MM.1S (cell line): ENCODE data around the gene ETV6.

Experiments
- DNase-seq: peaks from one replicate; pipeline ENCODE4 v3.0.0-alpha.2; 2015
- H2AFZ ChIP-seq: fragments of 300-600 bp; sonication (generic); 2 replicates; pipeline ENCODE4 v1.6.0; 2016; ENCODE audit warnings: antibody characterized with exemption, low read length
- H3F3A ChIP-seq: fragments of 300-600 bp; sonication (generic); 2 replicates; pipeline ENCODE4 v1.6.1; 2016; ENCODE audit warnings: mild to moderate bottlenecking, antibody characterized with exemption, low read length, moderate library complexity, mixed read lengths; ENCODE audit not compliant: insufficient read depth
- H3K27ac ChIP-seq: fragments of 300-600 bp; sonication (generic); 2 replicates; pipeline ENCODE4 v1.5.1; 2016; ENCODE audit warnings: mild to moderate bottlenecking, low read length
- H3K27me3 ChIP-seq: fragments of 300-600 bp; sonication (generic); replicated peaks from 2 replicates; pipeline ENCODE4 v1.6.0; 2016; ENCODE audit warnings: low read length; ENCODE audit not compliant: insufficient read depth
- H3K36me3 ChIP-seq: fragments of 300-600 bp; sonication (generic); replicated peaks from 2 replicates; pipeline ENCODE4 v1.6.1; 2016; ENCODE audit warnings: mild to moderate bottlenecking, low read length, mixed read lengths; ENCODE audit not compliant: insufficient read depth
- H3K4me1 ChIP-seq: fragments of 300-600 bp; sonication (generic); 2 replicates; pipeline ENCODE4 v1.6.1; 2016; ENCODE audit warnings: low read length, mixed read lengths
- H3K4me2 ChIP-seq: fragments of 300-600 bp; sonication (generic); 2 replicates; pipeline ENCODE4 v1.6.0; 2016; ENCODE audit warnings: low read depth, low read length
- H3K4me3 ChIP-seq: fragments of 300-600 bp; sonication (generic); 2 replicates; pipeline ENCODE4 v1.5.1; 2016; ENCODE audit warnings: low read length, mixed read lengths
- H3K79me2 ChIP-seq: fragments of 300-600 bp; sonication (generic); 2 replicates; pipeline ENCODE4 v1.6.1; 2016; ENCODE audit warnings: mixed run types, low read length, mixed read lengths
- H3K9ac ChIP-seq: fragments of 300-600 bp; sonication (generic); 2 replicates; pipeline ENCODE4 v1.6.1; 2016; ENCODE audit warnings: low read length, mixed read lengths
- H3K9me2 ChIP-seq: fragments of 300-600 bp; sonication (generic); replicated peaks from 2 replicates; pipeline ENCODE4 v1.6.1; 2016; ENCODE audit warnings: mild to moderate bottlenecking, low read length, mixed read lengths; ENCODE audit not compliant: insufficient read depth
- H3K9me3 ChIP-seq: fragments of 300-600 bp; sonication (generic); replicated peaks from 2 replicates; pipeline ENCODE4 v1.6.1; 2016; ENCODE audit warnings: mild to moderate bottlenecking, low read length, mixed read lengths; ENCODE audit not compliant: insufficient read depth
- H4K20me1 ChIP-seq: fragments of 300-600 bp; sonication (generic); 2 replicates; pipeline ENCODE4 v1.6.1; 2016; ENCODE audit warnings: mild to moderate bottlenecking, low read length, moderate library complexity, mixed read lengths; ENCODE audit not compliant: insufficient read depth
- CTCF ChIP-seq: fragments of 300-600 bp; sonication (generic); IDR thresholded peaks from 2 replicates; pipeline ENCODE4 v1.5.1; 2016; ENCODE audit warnings: antibody characterized with exemption, low read length, mixed read lengths
- EZH2 ChIP-seq: fragments of 300-600 bp; sonication (generic); optimal IDR thresholded peaks from 2 replicates; pipeline ENCODE3; 2017; ENCODE audit warnings: low read depth, mild to moderate bottlenecking, antibody characterized with exemption, low read length, mixed read lengths
- EZH2phosphoT487 ChIP-seq: fragments of 300-600 bp; sonication (generic); IDR thresholded peaks from 2 replicates; pipeline ENCODE4 v1.6.1; 2018; ENCODE audit warnings: antibody characterized with exemption, low read length

Gene ETV6

GRCh38 chr12:11674894-11675390 lies 25.5 kb downstream of the ETV6 start:
- Histone ChIP-seq H3F3A (no peaks in the 10 kb centered on the region), H3K4me2 (no peak overlapping the region), H3K4me3 (no peak overlapping the region), H3K79me2 (peaks cover 68% of the 10 kb centered on the region), H4K20me1 (no peaks in the 10 kb centered on the region), H2AFZ (no peak overlapping the region), H3K9me2 (no peaks in the 10 kb centered on the region), H3K27me3 (no peaks in the 10 kb centered on the region), H3K36me3 (no peaks in the 10 kb centered on the region), H3K9me3 (no peaks in the 10 kb centered on the region), H3K4me1 (0 out of 2 replicates have a peak, but pooled peaks cover 5% of the 10 kb centered on the region), H3K9ac (no peak overlapping the region), H3K27ac (no peak overlapping the region)
- TF ChIP-seq CTCF, result no peak
- no peak for TF ChIP-seq EZH2phosphoT487
- TF ChIP-seq EZH2, result no peak
- DNase-seq, result no peak

DNA sequence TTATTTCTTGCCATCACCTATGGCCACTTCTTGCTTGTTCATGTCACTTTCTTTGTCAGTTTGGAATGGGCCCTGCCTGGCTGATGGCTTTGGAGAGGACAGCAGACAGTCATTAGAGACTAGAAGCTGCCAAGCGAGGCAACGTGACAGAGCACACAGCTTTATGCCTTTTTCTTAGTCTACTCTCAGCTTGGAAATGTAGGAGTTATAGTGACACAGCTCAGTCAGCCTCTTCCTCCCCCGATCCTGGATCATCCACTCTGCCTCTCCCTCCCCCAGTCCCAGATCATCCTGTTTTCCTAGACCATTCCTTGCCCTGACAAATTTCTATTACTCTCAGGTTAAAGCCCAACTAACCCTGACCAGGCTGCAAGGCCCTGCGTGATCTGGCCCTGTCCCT lies 26.6 kb downstream of the ETV6 start:
- no peak overlapping the region for H3K27ac ChIP-seq
- peaks cover 68% of the 10 kb centered on the region for H3K79me2 ChIP-seq
- H4K20me1 ChIP-seq, result no peaks in the 10 kb centered on the region

GRCh38 chr12:11677093-11677492 lies 27.6 kb downstream of the ETV6 start:
- Histone ChIP-seq H3K4me3 (no peak overlapping the region), H3K36me3 (no peaks in the 10 kb centered on the region), H3K9me2 (no peaks in the 10 kb centered on the region), H3K27me3 (no peaks in the 10 kb centered on the region), H3K9me3 (no peaks in the 10 kb centered on the region), H3K27ac (no peak overlapping the region), H3K4me2 (no peak overlapping the region), H3K79me2 (peaks cover 62% of the 10 kb centered on the region), H3F3A (no peaks in the 10 kb centered on the region), H2AFZ (no peak overlapping the region), H4K20me1 (no peaks in the 10 kb centered on the region), H3K4me1 (0 out of 2 replicates have a peak, but pooled peaks cover 5% of the 10 kb centered on the region), H3K9ac (no peak overlapping the region)
- no peak for DNase-seq
- no peak for TF ChIP-seq EZH2phosphoT487
- no peak for TF ChIP-seq CTCF
- no peak for TF ChIP-seq EZH2

More for the DNA sequence above, 26.6 kb downstream of the ETV6 start:
- no peak overlapping the region for H3K9ac ChIP-seq
- H2AFZ ChIP-seq, result no peak overlapping the region
- H3K36me3 ChIP-seq, result no peaks in the 10 kb centered on the region
- H3K9me2 ChIP-seq, result no peaks in the 10 kb centered on the region
- no peak overlapping the region for H3K4me2 ChIP-seq
- H3K4me3 ChIP-seq, result no peak overlapping the region
- no peaks in the 10 kb centered on the region for H3F3A ChIP-seq
- no peak for DNase-seq
- no peaks in the 10 kb centered on the region for H3K9me3 ChIP-seq
- TF ChIP-seq EZH2phosphoT487 (no peak), EZH2 (no peak), CTCF (no peak)
- H3K27me3 ChIP-seq, result no peaks in the 10 kb centered on the region
- H3K4me1 ChIP-seq, result 0 out of 2 replicates have a peak, but pooled peaks cover 5% of the 10 kb centered on the region
